ENCODE results near the gene CCDC85A.

CCDC85A gene

GRCh38 chr2:56195563-56195962 is 11.8 kb downstream of the CCDC85A start:
- TF ChIP-seq EP300 (IDR thresholded peaks at IDR 0.05; ENCODE audit: borderline replicate concordance): no peak
- TF ChIP-seq TEAD4 (IDR thresholded peaks at IDR 0.05): no peak
- TF ChIP-seq FOXM1 (IDR thresholded peaks at IDR 0.05; ENCODE audit: borderline replicate concordance, low read depth): no peak
- no peak for TF ChIP-seq CEBPB (IDR thresholded peaks at IDR 0.05)
- TF ChIP-seq REST (IDR thresholded peaks at IDR 0.05; ENCODE audit: low read depth): no peak
- no peak for TF ChIP-seq ZBTB7A (IDR thresholded peaks at IDR 0.05; ENCODE audit: low read depth)
- no peak for TF ChIP-seq MAX (IDR thresholded peaks at IDR 0.05)
- TF ChIP-seq USF1 (IDR thresholded peaks at IDR 0.05): no peak
- TF ChIP-seq RAD21 (IDR thresholded peaks at IDR 0.05; ENCODE audit: low read depth): no peak
- TF ChIP-seq TAF1 (IDR thresholded peaks at IDR 0.05; ENCODE audit: low read depth): no peak
- no peak for TF ChIP-seq YY1 (IDR thresholded peaks at IDR 0.05; ENCODE audit: low read depth)
- TF ChIP-seq CREB1 (IDR thresholded peaks at IDR 0.05; ENCODE audit: low read depth): no peak
- TF ChIP-seq TCF12 (IDR thresholded peaks at IDR 0.05; ENCODE audit: low read depth): no peak
- TF ChIP-seq NFIC (IDR thresholded peaks at IDR 0.05): no peak

- TF ChIP-seq USF1 (IDR thresholded peaks at IDR 0.05): no peak
- no peak for TF ChIP-seq TEAD4 (IDR thresholded peaks at IDR 0.05)
- no peak for TF ChIP-seq NFIC (IDR thresholded peaks at IDR 0.05)
- no peak for TF ChIP-seq EP300 (IDR thresholded peaks at IDR 0.05; ENCODE audit: borderline replicate concordance)
- no peak for TF ChIP-seq TAF1 (IDR thresholded peaks at IDR 0.05; ENCODE audit: low read depth)
- no peak for TF ChIP-seq MAX (IDR thresholded peaks at IDR 0.05)
- TF ChIP-seq FOXM1 (IDR thresholded peaks at IDR 0.05; ENCODE audit: borderline replicate concordance, low read depth): no peak
- TF ChIP-seq CREB1 (IDR thresholded peaks at IDR 0.05; ENCODE audit: low read depth): no peak
- TF ChIP-seq TCF12 (IDR thresholded peaks at IDR 0.05; ENCODE audit: low read depth): no peak
- TF ChIP-seq REST (IDR thresholded peaks at IDR 0.05; ENCODE audit: low read depth): no peak
- TF ChIP-seq CEBPB (IDR thresholded peaks at IDR 0.05): no peak
- no peak for TF ChIP-seq EGR1 (IDR thresholded peaks at IDR 0.05)
- no peak for TF ChIP-seq YY1 (IDR thresholded peaks at IDR 0.05; ENCODE audit: low read depth)
- TF ChIP-seq ZBTB7A (IDR thresholded peaks at IDR 0.05; ENCODE audit: low read depth): no peak
Measured at GRCh38 chr2:56197816-56198215, 14.0 kb downstream of the CCDC85A start.

- TF ChIP-seq NFIC (IDR thresholded peaks at IDR 0.05) (no peak), MAX (IDR thresholded peaks at IDR 0.05) (no peak), CREB1 (IDR thresholded peaks at IDR 0.05; ENCODE audit: low read depth) (no peak), TCF12 (IDR thresholded peaks at IDR 0.05; ENCODE audit: low read depth) (no peak), FOXM1 (IDR thresholded peaks at IDR 0.05; ENCODE audit: borderline replicate concordance, low read depth) (no peak), REST (IDR thresholded peaks at IDR 0.05; ENCODE audit: low read depth) (no peak), TEAD4 (IDR thresholded peaks at IDR 0.05) (no peak), EP300 (IDR thresholded peaks at IDR 0.05; ENCODE audit: borderline replicate concordance) (no peak), CEBPB (IDR thresholded peaks at IDR 0.05) (no peak), RAD21 (IDR thresholded peaks at IDR 0.05; ENCODE audit: low read depth) (no peak), ZBTB7A (IDR thresholded peaks at IDR 0.05; ENCODE audit: low read depth) (no peak), TAF1 (IDR thresholded peaks at IDR 0.05; ENCODE audit: low read depth) (no peak), USF1 (IDR thresholded peaks at IDR 0.05) (no peak), EGR1 (IDR thresholded peaks at IDR 0.05) (no peak), YY1 (IDR thresholded peaks at IDR 0.05; ENCODE audit: low read depth) (no peak)
Measured at GRCh38 chr2:56198936-56199335, 15.1 kb downstream of the CCDC85A start.

- no peak for TF ChIP-seq YY1 (IDR thresholded peaks at IDR 0.05; ENCODE audit: low read depth)
- TF ChIP-seq TCF12 (IDR thresholded peaks at IDR 0.05; ENCODE audit: low read depth): no peak
- no peak for TF ChIP-seq USF1 (IDR thresholded peaks at IDR 0.05)
- no peak for TF ChIP-seq EGR1 (IDR thresholded peaks at IDR 0.05)
- no peak for TF ChIP-seq TAF1 (IDR thresholded peaks at IDR 0.05; ENCODE audit: low read depth)
- no peak for TF ChIP-seq CEBPB (IDR thresholded peaks at IDR 0.05)
Measured at GRCh38 chr2:56199492-56199891, 15.7 kb downstream of the CCDC85A start.

Measured in Ishikawa (cell line).